SU-DHL-6 (cell line): ENCODE data around the gene CMTM8.

Experiments used
- EZH2phosphoT487 ChIP-seq: fragments of 200-600 bp; sonication (generic), shearing (Covaris generic); conservative IDR thresholded peaks from 2 replicates; pipeline ENCODE4 v1.6.1; 2018; ENCODE audit warnings: mild to moderate bottlenecking, antibody characterized with exemption, low read length, moderate library complexity, mixed read lengths
- TF ChIP-seq, protein P1 (sequence below): fragments of 200-600 bp; sonication (generic); IDR thresholded peaks from one replicate; pipeline ENCODE4 v1.5.1; 2017; ENCODE audit warnings: antibody characterized with exemption, mild to moderate bottlenecking, low read length, moderate library complexity; ENCODE audit not compliant: insufficient read depth, poor library complexity, severe bottlenecking

- TF ChIP-seq, protein P1, sequence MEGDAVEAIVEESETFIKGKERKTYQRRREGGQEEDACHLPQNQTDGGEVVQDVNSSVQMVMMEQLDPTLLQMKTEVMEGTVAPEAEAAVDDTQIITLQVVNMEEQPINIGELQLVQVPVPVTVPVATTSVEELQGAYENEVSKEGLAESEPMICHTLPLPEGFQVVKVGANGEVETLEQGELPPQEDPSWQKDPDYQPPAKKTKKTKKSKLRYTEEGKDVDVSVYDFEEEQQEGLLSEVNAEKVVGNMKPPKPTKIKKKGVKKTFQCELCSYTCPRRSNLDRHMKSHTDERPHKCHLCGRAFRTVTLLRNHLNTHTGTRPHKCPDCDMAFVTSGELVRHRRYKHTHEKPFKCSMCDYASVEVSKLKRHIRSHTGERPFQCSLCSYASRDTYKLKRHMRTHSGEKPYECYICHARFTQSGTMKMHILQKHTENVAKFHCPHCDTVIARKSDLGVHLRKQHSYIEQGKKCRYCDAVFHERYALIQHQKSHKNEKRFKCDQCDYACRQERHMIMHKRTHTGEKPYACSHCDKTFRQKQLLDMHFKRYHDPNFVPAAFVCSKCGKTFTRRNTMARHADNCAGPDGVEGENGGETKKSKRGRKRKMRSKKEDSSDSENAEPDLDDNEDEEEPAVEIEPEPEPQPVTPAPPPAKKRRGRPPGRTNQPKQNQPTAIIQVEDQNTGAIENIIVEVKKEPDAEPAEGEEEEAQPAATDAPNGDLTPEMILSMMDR: no peak
- no peak for TF ChIP-seq EZH2phosphoT487
These were observed 141.5 kb downstream of the CMTM8 start for GRCh38 chr3:32379831-32380500.
